Hematopoietic multipotent progenitor cell (in vitro differentiated cells): Measurements from ENCODE around the gene IFITM5. TPM values are rescaled to one million over a fixed set of nuclear protein-coding genes. Genes with fewer than 3 reads are reported as not detected.

Experiments used
- DNase-seq, 3 donors: peaks; one replicate each; pipeline ENCODE4 v3.0.0-alpha.2; 2011 to 2015; ENCODE audit warnings: low read depth in 2 of 3, low spot score in 2 of 3
- total RNA-seq: library from RNA; depleted of rRNA; stranded (reverse); fragments of >200 nt; gene quantifications from one replicate; pipeline ENCODE4 v1.2.3, GENCODE V29; 2012

IFITM5 gene
- total RNA-seq, 1 donor, result not detected

- no peak for DNase-seq
Measured at GRCh38 chr11:270451-271318, 28.6 kb downstream of the IFITM5 start.

- DNase-seq, result peak in 2 of 3 donors; percentile 80 to 87
Measured at GRCh38 chr11:269146-269890, 30.0 kb downstream of the IFITM5 start.

DNA sequence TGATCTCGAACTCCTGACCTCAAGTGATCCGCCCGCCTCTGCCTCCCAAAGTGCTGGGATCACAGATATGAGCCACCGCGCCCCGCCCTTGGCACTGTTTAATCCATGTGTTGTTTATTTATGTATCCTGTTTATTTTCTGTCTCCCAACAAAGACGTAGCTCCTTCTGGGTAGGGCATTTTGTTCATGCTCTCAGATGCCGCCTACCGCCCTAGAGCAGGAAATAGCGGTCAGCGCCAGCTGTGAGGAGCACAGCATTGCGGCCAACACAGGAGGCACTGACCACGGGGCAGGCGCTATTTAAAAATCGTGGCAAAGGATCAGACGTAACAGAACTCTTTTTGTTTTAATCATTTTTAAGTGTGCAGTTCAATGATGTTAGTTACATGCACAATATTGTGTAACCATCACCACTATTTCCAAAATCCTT, 30.6 kb downstream of the IFITM5 start:
- peak in 2 of 3 donors; percentile 56 to 76 for DNase-seq

GRCh38 chr11:267491-267994, 31.8 kb downstream of the IFITM5 start:
- DNase-seq, result peak in 2 of 3 donors; percentile 53 to 61

DNA sequence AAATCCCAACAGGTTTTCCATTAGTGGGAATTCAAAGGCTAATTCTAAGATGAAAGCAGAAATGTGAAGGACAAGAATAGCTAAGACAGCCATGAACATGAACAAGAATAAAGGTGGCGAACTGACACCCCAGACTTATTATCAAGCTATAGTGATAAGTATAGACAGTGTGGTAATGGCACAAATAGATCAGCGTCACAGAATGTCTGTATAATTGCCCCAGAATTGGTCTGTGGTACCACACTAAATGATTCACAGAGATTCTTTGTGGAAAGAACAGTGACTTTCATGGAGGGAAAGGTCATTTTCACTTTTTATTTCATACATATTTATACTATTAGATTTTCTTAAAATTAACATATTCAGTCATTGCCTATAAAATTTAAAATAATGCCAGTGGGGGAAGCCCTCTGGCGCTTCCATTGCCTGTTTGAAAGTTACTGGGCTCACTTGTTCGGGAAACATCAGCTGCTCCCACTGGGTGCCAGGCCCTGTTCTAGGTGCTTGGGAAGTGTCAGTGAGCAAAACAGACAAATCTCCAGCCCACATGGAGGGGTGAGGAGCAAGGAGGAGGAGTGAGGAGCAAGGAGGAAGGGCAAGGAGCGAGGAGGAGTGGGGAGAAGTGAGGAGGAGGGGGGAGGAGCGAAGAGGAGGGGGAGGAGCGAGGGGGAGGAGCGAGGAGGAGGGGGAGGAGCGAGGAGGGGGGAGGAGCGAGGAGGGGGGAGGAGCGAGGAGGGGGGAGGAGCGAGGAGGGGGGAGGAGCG, 32.5 kb downstream of the IFITM5 start:
- peak in 1 of 3 donors; percentile 30 for DNase-seq

DNA sequence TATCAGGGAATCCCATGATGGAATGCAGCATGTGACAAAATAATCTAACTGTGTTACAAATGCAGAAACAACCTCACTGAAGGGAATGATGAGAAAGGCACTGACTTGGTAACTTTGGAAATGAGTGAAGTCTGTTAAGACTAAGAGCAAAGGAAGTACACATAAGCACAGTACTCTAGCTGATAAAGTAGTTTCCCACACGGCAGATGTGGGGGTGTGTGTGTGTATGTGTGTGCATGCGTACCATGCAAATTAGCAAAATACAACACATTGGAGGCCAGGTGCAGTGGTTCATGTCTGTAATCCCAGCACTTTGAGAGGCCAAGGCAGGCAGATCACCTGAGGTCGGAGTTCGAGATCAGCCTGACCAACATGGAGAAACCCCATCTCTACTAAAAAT, 37.7 kb downstream of the IFITM5 start:
- no peak for DNase-seq

- no peak for DNase-seq
Measured at GRCh38 chr11:259413-259812, 39.9 kb downstream of the IFITM5 start.

DNA sequence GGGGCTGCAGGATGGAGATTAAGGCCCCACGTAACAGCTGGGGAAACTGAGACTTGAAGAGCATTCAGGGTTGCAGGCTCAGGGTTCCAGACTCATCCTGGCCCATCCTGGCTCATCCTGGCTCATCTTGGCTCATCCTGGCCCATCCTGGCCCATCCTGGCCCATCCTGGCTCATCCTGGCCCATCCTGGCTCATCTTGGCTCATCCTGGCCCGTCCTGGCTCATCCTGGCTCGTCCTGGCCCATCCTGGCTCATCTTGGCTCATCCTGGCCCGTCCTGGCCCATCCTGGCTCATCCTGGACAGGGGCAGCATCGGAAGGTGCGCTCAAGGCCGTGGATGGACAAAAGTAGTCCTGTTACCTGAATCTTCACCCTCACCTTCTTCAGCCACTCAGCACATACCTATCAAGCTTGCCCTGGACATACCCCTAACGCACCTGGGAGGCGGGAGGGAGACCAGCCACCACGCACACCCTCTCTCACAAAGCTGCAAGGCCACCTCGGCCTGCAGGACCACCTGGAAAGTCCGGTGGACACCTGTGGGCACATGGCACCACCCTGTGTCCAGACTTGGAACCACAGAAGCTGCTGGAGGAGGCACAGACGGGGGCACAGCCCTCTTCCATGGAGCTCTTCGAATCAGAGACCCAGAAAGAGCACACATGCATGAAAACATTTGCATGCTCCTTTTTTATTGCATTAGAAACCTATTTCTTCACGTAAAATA, 41.4 kb downstream of the IFITM5 start:
- DNase-seq, result peak in 1 of 3 donors; percentile 43

DNA sequence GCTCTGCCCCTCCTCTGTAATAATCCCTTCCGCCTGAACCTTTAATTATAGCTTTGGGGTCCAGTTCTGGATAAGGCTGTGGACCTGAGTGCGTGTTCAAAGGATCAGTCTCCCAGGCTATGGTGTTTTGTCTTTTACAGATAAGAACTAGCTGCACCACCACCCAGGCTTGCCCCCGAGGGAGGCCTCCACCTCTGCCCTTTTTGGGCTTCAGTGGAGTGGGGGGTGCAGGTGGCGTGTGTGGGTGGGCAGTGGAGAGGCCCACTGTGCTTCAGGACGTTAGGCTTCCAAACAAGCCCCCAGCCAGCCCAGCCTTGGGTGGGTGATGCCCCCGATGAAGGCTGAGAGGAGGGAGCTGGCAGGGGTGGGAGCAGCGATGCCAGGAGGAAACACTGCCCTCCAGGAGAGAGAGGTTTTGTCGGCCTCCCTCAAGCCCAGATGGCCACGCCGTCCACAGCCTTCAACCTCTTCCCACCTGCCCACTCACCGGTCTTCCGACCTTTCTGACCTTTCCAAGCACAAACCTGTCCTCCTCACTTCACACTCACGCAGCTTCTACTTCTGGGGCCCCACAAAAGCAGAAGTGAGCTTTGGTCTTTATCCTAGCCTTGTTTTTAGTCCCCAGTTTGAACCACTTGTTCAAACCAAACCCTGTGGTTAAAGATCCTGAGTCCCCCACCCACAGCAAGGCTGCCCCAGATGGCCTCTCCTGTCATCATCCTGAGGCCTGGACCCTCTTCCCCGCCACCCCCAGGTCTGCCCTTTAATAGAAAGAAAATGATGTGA, 42.2 kb downstream of the IFITM5 start:
- DNase-seq, result no peak

- DNase-seq, result no peak
Measured at GRCh38 chr11:255816-256215, 43.5 kb downstream of the IFITM5 start.

DNA sequence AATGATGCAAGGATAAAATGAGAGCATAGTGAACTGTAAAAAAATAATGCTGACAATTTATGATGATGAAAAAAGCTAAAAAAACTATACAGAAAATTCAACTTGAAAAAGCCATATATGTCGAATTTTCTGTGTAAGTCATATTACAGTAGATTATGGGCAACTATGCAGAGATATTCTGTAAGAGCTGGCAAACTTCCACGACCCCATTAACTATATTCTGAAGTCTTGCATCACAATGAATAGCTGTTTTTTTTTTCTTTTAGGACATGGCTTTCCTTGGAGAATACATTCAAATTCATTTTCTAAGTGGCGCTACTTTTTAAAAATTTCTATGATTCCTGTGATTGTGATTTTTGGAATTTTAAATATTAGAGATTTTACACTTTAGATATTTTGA, 44.1 kb downstream of the IFITM5 start:
- DNase-seq, result no peak

DNA sequence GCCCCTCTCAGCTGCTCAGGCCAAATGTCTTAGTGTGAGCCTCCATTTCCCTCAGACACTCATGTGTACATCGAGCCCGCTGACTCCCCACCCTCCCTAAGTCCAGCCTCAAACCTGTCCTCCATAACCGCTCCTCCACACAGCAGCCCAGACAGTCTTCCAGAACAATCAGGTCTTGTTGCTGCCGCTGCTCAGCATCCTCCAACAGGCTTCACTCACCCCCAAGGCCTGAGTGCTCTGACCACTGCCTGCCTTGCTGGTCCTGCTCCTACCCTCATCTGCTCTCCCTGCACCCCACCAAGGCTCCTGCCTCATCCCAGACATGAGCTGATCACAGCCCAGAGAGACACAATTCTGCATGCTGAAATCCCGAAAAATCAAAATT, 45.4 kb downstream of the IFITM5 start:
- DNase-seq, result no peak

DNA sequence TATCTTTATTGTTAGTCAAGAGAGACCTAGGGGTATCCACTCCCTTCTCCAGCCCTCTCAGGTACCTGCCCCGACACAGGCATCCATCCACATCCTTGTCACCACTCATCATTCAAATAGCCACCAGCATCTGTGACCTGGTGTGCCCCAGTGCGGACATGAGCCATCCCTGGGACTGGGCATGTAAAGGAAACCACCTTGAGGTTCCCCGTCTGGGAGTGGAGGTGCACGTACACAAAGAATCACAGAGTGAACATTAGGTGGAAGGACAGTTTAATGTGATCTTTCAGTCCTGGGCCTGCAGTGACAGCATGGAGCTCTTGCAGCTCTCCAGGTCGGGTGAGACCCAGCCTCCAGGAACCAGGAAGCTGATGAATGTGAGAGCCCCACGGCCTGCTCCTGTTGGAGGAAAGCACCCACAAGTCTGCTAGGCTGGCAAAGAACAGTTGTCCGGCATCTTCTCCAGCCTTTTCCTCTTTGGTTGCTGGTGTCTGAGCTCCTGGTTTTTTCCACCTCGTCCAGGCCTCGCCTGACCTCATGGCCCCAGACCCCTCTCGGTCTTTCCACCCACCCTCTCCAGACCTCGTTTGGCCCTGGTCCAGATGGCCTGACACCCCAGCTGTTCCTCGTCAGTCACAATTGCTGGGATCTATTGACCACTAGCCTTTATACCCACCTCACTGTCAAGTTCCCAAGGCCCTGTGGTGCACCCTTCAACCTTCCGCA, 46.0 kb downstream of the IFITM5 start:
- DNase-seq, result no peak

- DNase-seq, result no peak
Measured at GRCh38 chr11:252666-253065, 46.7 kb downstream of the IFITM5 start.

GRCh38 chr11:251550-251949, 47.8 kb downstream of the IFITM5 start:
- DNase-seq, result no peak

- peak; percentile 49 to 78 (median 64) for DNase-seq
Measured at GRCh38 chr11:250740-251299, 48.5 kb downstream of the IFITM5 start.

GRCh38 chr11:250274-250673, 49.1 kb downstream of the IFITM5 start:
- DNase-seq, result no peak

- no peak for DNase-seq
Measured at GRCh38 chr11:249062-249461, 50.3 kb downstream of the IFITM5 start.
